ENCODE data around the gene TMEM144. TPM values are rescaled to one million over a fixed set of nuclear protein-coding genes. Genes with fewer than 3 reads are reported as not detected.
"Not testable (repeated sequence)": the region's sequence is repeated elsewhere in the genome, so short reads cannot be mapped to it uniquely, and the experiment has no call there.

TMEM144 gene
- total RNA-seq, 1 experiment from 2014 or later, result 6.0 TPM

DNA sequence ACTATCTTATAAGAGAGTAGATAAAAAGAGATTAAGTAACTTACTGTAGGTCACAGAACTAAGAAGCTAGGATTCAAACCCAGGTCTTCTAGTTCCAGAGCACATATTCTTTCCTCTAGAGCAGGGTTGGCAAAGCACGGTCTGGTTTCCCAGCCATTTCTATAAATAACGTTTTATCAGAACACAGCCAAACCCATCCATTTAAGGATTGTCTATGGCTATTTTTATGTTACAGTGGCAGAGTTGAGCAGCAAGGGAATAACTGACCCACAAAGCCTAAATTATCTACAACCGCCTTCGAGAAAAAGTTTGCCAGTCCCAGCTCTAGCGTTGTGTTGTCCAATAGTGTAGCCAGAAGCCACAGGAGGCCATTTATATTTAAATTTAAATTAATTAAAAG is 7.5 kb downstream of the TMEM144 start:
- no peak for TF ChIP-seq POLR2AphosphoS5 (IDR thresholded peaks at IDR 0.05; ENCODE audit: low read depth, low read length)
- no peak for TF ChIP-seq CTCF (IDR thresholded peaks at IDR 0.05)
- TF ChIP-seq TCF7L2 (IDR thresholded peaks at IDR 0.05; ENCODE audit: low read depth, low read length), result no peak
- TF ChIP-seq, protein P1, sequence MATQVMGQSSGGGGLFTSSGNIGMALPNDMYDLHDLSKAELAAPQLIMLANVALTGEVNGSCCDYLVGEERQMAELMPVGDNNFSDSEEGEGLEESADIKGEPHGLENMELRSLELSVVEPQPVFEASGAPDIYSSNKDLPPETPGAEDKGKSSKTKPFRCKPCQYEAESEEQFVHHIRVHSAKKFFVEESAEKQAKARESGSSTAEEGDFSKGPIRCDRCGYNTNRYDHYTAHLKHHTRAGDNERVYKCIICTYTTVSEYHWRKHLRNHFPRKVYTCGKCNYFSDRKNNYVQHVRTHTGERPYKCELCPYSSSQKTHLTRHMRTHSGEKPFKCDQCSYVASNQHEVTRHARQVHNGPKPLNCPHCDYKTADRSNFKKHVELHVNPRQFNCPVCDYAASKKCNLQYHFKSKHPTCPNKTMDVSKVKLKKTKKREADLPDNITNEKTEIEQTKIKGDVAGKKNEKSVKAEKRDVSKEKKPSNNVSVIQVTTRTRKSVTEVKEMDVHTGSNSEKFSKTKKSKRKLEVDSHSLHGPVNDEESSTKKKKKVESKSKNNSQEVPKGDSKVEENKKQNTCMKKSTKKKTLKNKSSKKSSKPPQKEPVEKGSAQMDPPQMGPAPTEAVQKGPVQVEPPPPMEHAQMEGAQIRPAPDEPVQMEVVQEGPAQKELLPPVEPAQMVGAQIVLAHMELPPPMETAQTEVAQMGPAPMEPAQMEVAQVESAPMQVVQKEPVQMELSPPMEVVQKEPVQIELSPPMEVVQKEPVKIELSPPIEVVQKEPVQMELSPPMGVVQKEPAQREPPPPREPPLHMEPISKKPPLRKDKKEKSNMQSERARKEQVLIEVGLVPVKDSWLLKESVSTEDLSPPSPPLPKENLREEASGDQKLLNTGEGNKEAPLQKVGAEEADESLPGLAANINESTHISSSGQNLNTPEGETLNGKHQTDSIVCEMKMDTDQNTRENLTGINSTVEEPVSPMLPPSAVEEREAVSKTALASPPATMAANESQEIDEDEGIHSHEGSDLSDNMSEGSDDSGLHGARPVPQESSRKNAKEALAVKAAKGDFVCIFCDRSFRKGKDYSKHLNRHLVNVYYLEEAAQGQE (IDR thresholded peaks at IDR 0.05; ENCODE audit: insufficient read depth in 1 of 2, low read depth in 2 of 2, low read length in 1 of 2), result no peak
- no peak for TF ChIP-seq SIN3A (IDR thresholded peaks at IDR 0.05; ENCODE audit: borderline replicate concordance, insufficient read depth, low read depth, low read length)
- intact Hi-C loops (cut with micrococcal nuclease; ENCODE audit: unreplicated experiment), result no loop called here
- in situ Hi-C loops (cut with HindIII; ENCODE audit: low pct_unique_long_range_greater_than_20kb, low sequenced_read_pairs), result no loop called here

DNA sequence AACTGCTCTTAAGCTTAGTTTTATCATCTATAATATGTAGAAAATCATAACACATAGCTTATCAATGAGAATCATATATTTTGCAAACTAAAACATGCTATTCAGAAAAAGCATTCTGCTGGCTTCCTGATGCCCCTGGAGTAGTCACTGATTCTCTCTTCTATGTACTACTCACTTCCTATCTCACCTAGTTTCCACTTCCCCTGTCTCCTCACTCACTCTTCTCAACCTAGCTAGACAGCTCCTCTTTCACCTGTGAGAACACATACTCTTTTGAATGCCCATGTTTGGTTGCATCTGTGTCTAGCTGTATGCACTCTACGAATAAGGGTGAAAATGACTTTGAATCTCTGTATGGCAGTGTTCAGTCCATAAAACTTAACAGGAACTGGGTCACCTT is 9.3 kb downstream of the TMEM144 start:
- no peak for ATAC-seq
- Histone ChIP-seq H3K27ac (ENCODE audit: low read length) (no peak overlapping the region), H3K9me3 (ENCODE audit: control insufficient read depth, insufficient read depth, low read depth, low read length) (no peaks in the 10 kb centered on the region), H3K4me1 (ENCODE audit: control insufficient read depth, insufficient read depth, low read length) (no peaks in the 10 kb centered on the region), H3K36me3 (ENCODE audit: control insufficient read depth, insufficient read depth, low read length) (no peaks in the 10 kb centered on the region), H3K4me3 (ENCODE audit: low read depth in 2 of 2, low read length in 2 of 2) (no peak overlapping the region), H3K27me3 (ENCODE audit: control insufficient read depth, insufficient read depth, low read length) (no peaks in the 10 kb centered on the region)
- intact Hi-C loops (cut with micrococcal nuclease; ENCODE audit: unreplicated experiment) (no loop called here), in situ Hi-C loops (cut with HindIII; ENCODE audit: low pct_unique_long_range_greater_than_20kb, low sequenced_read_pairs) (no loop called here)
- BruUV-seq (replicated peaks), result no TSS peak
- TF ChIP-seq CTCF (IDR thresholded peaks at IDR 0.05) (no peak), POLR2AphosphoS5 (IDR thresholded peaks at IDR 0.05; ENCODE audit: low read depth, low read length) (no peak), TCF7L2 (IDR thresholded peaks at IDR 0.05; ENCODE audit: low read depth, low read length) (no peak), SIN3A (IDR thresholded peaks at IDR 0.05; ENCODE audit: borderline replicate concordance, insufficient read depth, low read depth, low read length) (no peak)
- TF ChIP-seq, protein P1 (IDR thresholded peaks at IDR 0.05; ENCODE audit: insufficient read depth in 1 of 2, low read depth in 2 of 2, low read length in 1 of 2), result no peak
- CTCF ChIA-PET, result no interaction called here
- POLR2A ChIA-PET, result no interaction called here
- no peak for DNase-seq (ENCODE audit: low read depth, low spot score)

More for the DNA sequence above, 7.5 kb downstream of the TMEM144 start:
- ATAC-seq, result no peak
- ChIA-PET POLR2A (no interaction called here), CTCF (no interaction called here)
- Histone ChIP-seq H3K4me1 (ENCODE audit: control insufficient read depth, insufficient read depth, low read length) (no peaks in the 10 kb centered on the region), H3K27ac (ENCODE audit: low read length) (no peak overlapping the region), H3K36me3 (ENCODE audit: control insufficient read depth, insufficient read depth, low read length) (no peaks in the 10 kb centered on the region), H3K27me3 (ENCODE audit: control insufficient read depth, insufficient read depth, low read length) (no peaks in the 10 kb centered on the region), H3K9me3 (ENCODE audit: control insufficient read depth, insufficient read depth, low read depth, low read length) (no peaks in the 10 kb centered on the region), H3K4me3 (ENCODE audit: low read depth in 2 of 2, low read length in 2 of 2) (no peak overlapping the region)
- DNase-seq (ENCODE audit: low read depth, low spot score), result no peak
- no TSS peak for BruUV-seq (replicated peaks)

- H3K4me3 ChIP-seq (ENCODE audit: low read depth in 2 of 2, low read length in 2 of 2); ATAC-seq; H3K36me3 ChIP-seq (ENCODE audit: control insufficient read depth, insufficient read depth, low read length); in situ Hi-C loops (cut with HindIII; ENCODE audit: low pct_unique_long_range_greater_than_20kb, low sequenced_read_pairs); CTCF ChIA-PET; H3K9me3 ChIP-seq (ENCODE audit: control insufficient read depth, insufficient read depth, low read depth, low read length); H3K4me1 ChIP-seq (ENCODE audit: control insufficient read depth, insufficient read depth, low read length); POLR2A ChIA-PET; DNase-seq (ENCODE audit: low read depth, low spot score); BruUV-seq (replicated peaks); H3K27me3 ChIP-seq (ENCODE audit: control insufficient read depth, insufficient read depth, low read length); H3K27ac ChIP-seq (ENCODE audit: low read length); intact Hi-C loops (cut with micrococcal nuclease; ENCODE audit: unreplicated experiment): not testable (repeated sequence)
Measured at GRCh38 chr4:158224318-158224717, 14.0 kb downstream of the TMEM144 start.

- H3K9me3 ChIP-seq (ENCODE audit: control insufficient read depth, insufficient read depth, low read depth, low read length); DNase-seq (ENCODE audit: low read depth, low spot score); intact Hi-C loops (cut with micrococcal nuclease; ENCODE audit: unreplicated experiment); H3K27ac ChIP-seq (ENCODE audit: low read length); BruUV-seq (replicated peaks); H3K36me3 ChIP-seq (ENCODE audit: control insufficient read depth, insufficient read depth, low read length); H3K27me3 ChIP-seq (ENCODE audit: control insufficient read depth, insufficient read depth, low read length); H3K4me1 ChIP-seq (ENCODE audit: control insufficient read depth, insufficient read depth, low read length); ATAC-seq; in situ Hi-C loops (cut with HindIII; ENCODE audit: low pct_unique_long_range_greater_than_20kb, low sequenced_read_pairs); POLR2A ChIA-PET; CTCF ChIA-PET; H3K4me3 ChIP-seq (ENCODE audit: low read depth in 2 of 2, low read length in 2 of 2): not testable (repeated sequence)
Measured at GRCh38 chr4:158224999-158225398, 14.7 kb downstream of the TMEM144 start.
